HepG2 (cell line): ENCODE measurements around the gene SNRPD3. TPM values are rescaled to one million over a fixed set of nuclear protein-coding genes. Genes with fewer than 3 reads are reported as not detected.

Experiments used
- ATAC-seq: fragments of 200-7000 bp; cut with Tn5 transposase; 3 replicates; pipeline ENCODE4 v1.9.1; 2020; ENCODE audit warnings: mild to moderate bottlenecking, moderate library complexity
- BruUV-seq: library from RNA; stranded (reverse); fragments of 400-500 nt; replicated peaks from 2 replicates; lab custom pipeline; 2021; lab: Mats Ljungman, UMichigan
- CTCF ChIA-PET: fragments of 300-600 bp; formaldehyde crosslinking; extraction: SDS; loops from one replicate; lab custom pipeline; 2021; ENCODE audit warnings: low total read pairs, inconsistent platforms, low intra/inter-chr PET ratio; lab: Yijun Ruan, JAX
- POLR2A ChIA-PET: fragments of 350-600 bp; sonication (Branson Sonifier 250); formaldehyde crosslinking; loops from one replicate; lab custom pipeline; 2020; ENCODE audit warnings: antibody characterized with exemption, inconsistent platforms; lab: Yijun Ruan, JAX
- DNase-seq: peaks from one replicate; pipeline ENCODE4 v3.0.0-alpha.2; 2015; ENCODE audit warnings: low spot score
- FAIRE-seq: peaks from 3 replicates; lab custom pipeline; 2011; peaks lifted over from hg19 to GRCh38; lab: Jason Lieb, UNC
- H2AFZ ChIP-seq: one replicate; pipeline ENCODE4 v1.6.1; 2011; ENCODE audit warnings: low read length, inconsistent platforms
- H3K27ac ChIP-seq: fragments of 300-600 bp; 3 replicates; pipeline ENCODE4 v1.8.0; 2011; ENCODE audit warnings: mixed run types, mild to moderate bottlenecking, mixed read lengths, low read length, inconsistent platforms; ENCODE audit not compliant: insufficient read depth; ENCODE audit errors: extremely low read length
- H3K27me3 ChIP-seq, 2 experiments: fragments of 200-600 bp in 1 of 2; 2 replicates in 1 of 2; 3 replicates in 1 of 2; pipeline versions ENCODE4 v1.6.0 to v1.8.0; 2011; ENCODE audit warnings: low read length in 2 of 2, mild to moderate bottlenecking in 2 of 2, moderate library complexity in 2 of 2, inconsistent platforms in 1 of 2; ENCODE audit not compliant: insufficient read depth in 2 of 2, control insufficient read depth in 1 of 2
- H3K36me3 ChIP-seq, 2 experiments: fragments of 200-600 bp in 1 of 2; replicated peaks in 1 of 2; 2 replicates in 1 of 2; 3 replicates in 1 of 2; pipeline versions ENCODE4 v1.5.1 to v1.8.0; 2011; ENCODE audit warnings: low read length in 2 of 2, inconsistent platforms in 1 of 2; ENCODE audit not compliant: insufficient read depth in 2 of 2, control insufficient read depth in 1 of 2
- H3K4me1 ChIP-seq: 2 replicates; pipeline ENCODE4 v1.5.1; 2012; ENCODE audit warnings: low read length, inconsistent platforms; ENCODE audit not compliant: insufficient read depth
- H3K4me2 ChIP-seq: 2 replicates; pipeline ENCODE4 v1.6.0; 2011; ENCODE audit warnings: low read depth, low read length, inconsistent platforms
- H3K4me3 ChIP-seq, 3 experiments: fragments of 200-600 bp in 1 of 3; sonication (generic), shearing (Covaris generic) in 1 of 3; replicated peaks in 1 of 3; 2 replicates each; pipeline ENCODE4 v1.5.1; 2011 to 2016; ENCODE audit warnings: low read length in 3 of 3, inconsistent platforms in 2 of 3, low read depth in 2 of 3, mild to moderate bottlenecking in 2 of 3, control low read depth in 1 of 3, mixed read lengths in 1 of 3; ENCODE audit not compliant: insufficient read depth in 1 of 3
- H3K79me2 ChIP-seq: one replicate; pipeline ENCODE4 v1.6.1; 2011; ENCODE audit warnings: low read length, inconsistent platforms; ENCODE audit not compliant: insufficient read depth
- H3K9ac ChIP-seq: 2 replicates; pipeline ENCODE4 v1.6.0; 2011; ENCODE audit warnings: mild to moderate bottlenecking, low read depth, low read length, inconsistent platforms; ENCODE audit not compliant: insufficient read depth
- H3K9me3 ChIP-seq: 2 replicates; pipeline ENCODE4 v1.5.1; 2012; ENCODE audit warnings: mild to moderate bottlenecking, low read length
- H4K20me1 ChIP-seq: 2 replicates; pipeline ENCODE4 v1.6.0; 2011; ENCODE audit warnings: inconsistent platforms, mild to moderate bottlenecking, low read length, moderate library complexity; ENCODE audit not compliant: insufficient read depth
- ATAD3A ChIP-seq: sonication (generic); formaldehyde crosslinking; IDR thresholded peaks from 2 replicates; pipeline ENCODE4 v1.4.0; 2020; ENCODE audit warnings: missing genetic modification reagents
- CHD4 ChIP-seq: fragments of 200-600 bp; sonication (generic); IDR thresholded peaks from 2 replicates; pipeline ENCODE4 v1.7.0; 2017; ENCODE audit warnings: mild to moderate bottlenecking, low read length, borderline replicate concordance
- GABPA ChIP-seq, 2 experiments: IDR thresholded peaks; 2 replicates each; pipeline ENCODE4 v1.6.1; 2011 to 2016; ENCODE audit warnings: low read depth in 2 of 2, low read length in 1 of 2, missing biosample characterization in 1 of 2, missing genetic modification characterization in 1 of 2
- HNF1B ChIP-seq: sonication (generic); formaldehyde crosslinking; IDR thresholded peaks from 2 replicates; pipeline ENCODE4 v1.5.1; 2020; ENCODE audit warnings: mild to moderate bottlenecking, moderate library complexity, missing genetic modification reagents
- KDM2A ChIP-seq: sonication (generic); formaldehyde crosslinking; IDR thresholded peaks from 2 replicates; pipeline ENCODE4 v1.4.0; 2020; ENCODE audit warnings: low read depth, missing genetic modification reagents, borderline replicate concordance
- KDM3A ChIP-seq: IDR thresholded peaks from 2 replicates; pipeline ENCODE4 v1.6.1; 2018; ENCODE audit warnings: low read depth, missing compliant biosample characterization
- MAFG ChIP-seq: sonication (generic); formaldehyde crosslinking; IDR thresholded peaks from 2 replicates; pipeline ENCODE4 v1.5.1; 2020; ENCODE audit warnings: mild to moderate bottlenecking, missing genetic modification reagents
- PPARG ChIP-seq: conservative IDR thresholded peaks from 2 replicates; pipeline ENCODE4 v1.6.1; 2016; ENCODE audit warnings: missing biosample characterization, missing genetic modification reagents
- SIN3B ChIP-seq: fragments of 150-350 bp; IDR thresholded peaks from 2 replicates; pipeline ENCODE4 v1.6.1; 2014; ENCODE audit warnings: low read length
- SKI ChIP-seq: fragments of 450-650 bp; IDR thresholded peaks from one replicate; pipeline ENCODE4 v1.6.1; 2018; ENCODE audit warnings: mild to moderate bottlenecking; ENCODE audit not compliant: partially characterized antibody
- SPEN ChIP-seq: sonication (generic); formaldehyde crosslinking; IDR thresholded peaks from 2 replicates; pipeline ENCODE4 v1.5.1; 2020; ENCODE audit warnings: low read depth, mild to moderate bottlenecking, missing genetic modification reagents
- TEF ChIP-seq: sonication (generic); formaldehyde crosslinking; IDR thresholded peaks from 2 replicates; pipeline ENCODE4 v1.5.0; 2020; ENCODE audit warnings: missing genetic modification reagents
- ZNF335 ChIP-seq: sonication (generic); formaldehyde crosslinking; IDR thresholded peaks from 2 replicates; pipeline ENCODE4 v1.4.0; 2020; ENCODE audit warnings: missing genetic modification reagents
- ZNF512B ChIP-seq: sonication (generic); formaldehyde crosslinking; IDR thresholded peaks from 2 replicates; pipeline ENCODE4 v1.5.1; 2020; ENCODE audit warnings: missing genetic modification reagents, mild to moderate bottlenecking, borderline replicate concordance
- ZNF703 ChIP-seq: sonication (generic); formaldehyde crosslinking; IDR thresholded peaks from 2 replicates; pipeline ENCODE4 v1.5.1; 2020; ENCODE audit warnings: missing genetic modification reagents, mild to moderate bottlenecking, moderate library complexity, borderline replicate concordance
- ZNF749 ChIP-seq: sonication (generic); formaldehyde crosslinking; IDR thresholded peaks from 2 replicates; pipeline ENCODE4 v1.8.0; 2022; ENCODE audit warnings: mild to moderate bottlenecking, missing genetic modification reagents, moderate library complexity, borderline replicate concordance
- ZNF768 ChIP-seq: sonication (generic); formaldehyde crosslinking; IDR thresholded peaks from 2 replicates; pipeline ENCODE4 v1.4.0; 2020; ENCODE audit warnings: missing genetic modification reagents
- WGBS: methylation state at CpG from one replicate; pipeline ENCODE4 v1.1.6; 2017; ENCODE audit warnings: low lambda C conversion rate; 5-methylcytosine and 5-hydroxymethylcytosine counted together
- in situ Hi-C: cut with HindIII; loops from 2 replicates; pipeline ENCODE4 v1.10.0; 2017; ENCODE audit warnings: low pct_unique_long_range_greater_than_20kb; ENCODE audit not compliant: extremely low pct_ligation_motif_present
- intact Hi-C: fragments of 100-400 bp; cut with micrococcal nuclease; formaldehyde crosslinking; loops from one replicate; pipeline ENCODE4 v1.10.0; 2022; ENCODE audit not compliant: unreplicated experiment
- polyA plus RNA-seq, 8 experiments: library from polyadenylated mRNA; depleted of rRNA in 3 of 8; stranded (reverse) in 7 of 8; unstranded in 1 of 8; fragments of >200 nt; fragmentation: Illumina TruSeq in 4 of 8; extraction: Trizol in 4 of 8; gene quantifications; 2 replicates each; pipeline versions ENCODE4 v1.2.1 to v1.2.3, GENCODE V29; 2011 to 2016; ENCODE audit warnings: low read depth in 4 of 8, missing spikeins in 1 of 8, mixed read lengths in 1 of 8; ENCODE audit not compliant: insufficient read depth in 1 of 8
- total RNA-seq, 5 experiments: library from RNA; depleted of rRNA; stranded (reverse); fragments of >200 nt; fragmentation: Illumina TruSeq; extraction: Trizol; gene quantifications; 2 replicates each; pipeline ENCODE4 v1.2.3, GENCODE V29; 2016; ENCODE audit warnings: low read depth in 1 of 5

The SNRPD3 gene
- total and polyA plus RNA-seq, 2 of the 13 experiments (the other 11 are each of a cell fraction or from before 2014, with no cell fraction given), result 110 to 209 TPM

- TF ChIP-seq HNF1B (CRISPR knock-in tag) (peak; percentile 57; the same call in 1 of the 2 replicates), ZNF703 (CRISPR knock-in tag) (0 out of 2 replicates have a peak, but pooled peaks have one; percentile 39), CHD4 (0 out of 2 replicates have a peak, but pooled peaks have one; percentile 63), SPEN (CRISPR knock-in tag) (0 out of 2 replicates have a peak, but pooled peaks have one; percentile 8), ZNF335 (CRISPR knock-in tag) (0 out of 2 replicates have a peak, but pooled peaks have one; percentile 18)
These were observed 37.7 kb downstream of the SNRPD3 start (continued) for GRCh38 chr22:24593559-24593835.

DNA sequence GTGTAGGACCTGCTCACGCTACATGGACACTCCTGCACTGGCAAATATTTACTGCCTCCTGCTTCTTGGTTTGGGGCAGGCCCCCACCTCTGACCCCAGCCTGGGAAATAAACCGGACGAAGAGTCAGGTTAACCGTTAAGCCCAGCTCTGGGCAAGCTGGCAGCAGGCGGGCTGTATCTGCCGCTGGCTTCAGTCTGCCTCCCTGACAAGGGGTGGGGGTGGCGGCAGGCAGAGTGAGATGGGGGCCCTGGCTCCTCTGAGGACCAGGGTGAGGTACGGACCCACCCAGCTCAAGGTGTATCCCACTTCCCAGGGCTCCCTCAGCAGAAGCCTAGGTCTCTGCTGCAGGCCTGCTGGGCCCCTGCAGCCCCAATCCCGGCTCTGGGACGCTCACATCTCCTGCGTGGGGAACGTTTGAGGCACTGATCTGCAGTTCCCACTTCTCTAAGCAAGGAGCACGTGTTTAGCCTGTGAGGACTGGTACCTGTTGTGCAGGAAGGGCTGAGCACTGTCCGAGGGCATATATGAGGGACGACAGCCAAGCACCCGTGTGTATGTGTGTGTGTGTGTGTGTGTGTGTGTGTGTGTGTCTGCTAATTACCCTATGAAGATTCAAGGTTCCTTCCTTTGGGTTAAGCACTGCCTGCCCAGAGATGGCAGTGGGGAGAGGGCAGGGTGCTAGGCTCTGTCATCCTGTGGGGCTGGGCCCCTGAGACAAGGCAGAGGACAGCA lies 38.2 kb downstream of the SNRPD3 start:
- H3K27ac ChIP-seq, result peak overlapping the region; percentile 97
- ATAC-seq (peak; percentile 74), FAIRE-seq (peak; percentile 80), DNase-seq (peak; percentile 78)
- 2% methylated on average over 7 of the region's 16 CpGs for WGBS
- H3K36me3 ChIP-seq, result peaks cover 1 to 3% of the 10 kb centered on the region in 2 experiments; a peak in 3 of 5 replicates
- POLR2A ChIA-PET, result interaction anchor here (0.7 to 5.7 kb wide), 14 partner anchors 9 to 89 kb away, joined by 3 to 76 read pairs (median 6); partner anchors contain the start of genes GGT1, GUCD1 and SNRPD3
- BruUV-seq, result no TSS peak
- peaks cover 67% of the 10 kb centered on the region for H3K4me1 ChIP-seq
- no peaks in the 10 kb centered on the region for H3K9me3 ChIP-seq
- H3K79me2 ChIP-seq, result peaks cover 10% of the 10 kb centered on the region
- H2AFZ ChIP-seq, result no peak overlapping the region
- H3K27me3 ChIP-seq, result no peaks in the 10 kb centered on the region; a peak in 1 of 5 replicates
- CTCF ChIA-PET, result no interaction called here
- H3K4me3 ChIP-seq, result peak overlapping the region; percentile 65 to 88 (median 74)
- intact Hi-C loops (no loop called here), in situ Hi-C loops (loop anchor here (5.0 kb wide), 1 partner anchor 37 kb away; the partner anchor contains the start of genes GUCD1 and SNRPD3)
- H3K4me2 ChIP-seq, result peak overlapping the region; percentile 99
- H4K20me1 ChIP-seq, result no peaks in the 10 kb centered on the region
- H3K9ac ChIP-seq, result peak overlapping the region; percentile 94
- TF ChIP-seq ZNF768 (CRISPR knock-in tag) (no peak), GABPA (IDR thresholded peaks at IDR 0.05; ENCODE audit: low read depth, low read length) (no peak), GABPA (CRISPR knock-in tag; IDR thresholded peaks at IDR 0.05; ENCODE audit: low read depth) (peak; percentile 48; the same call in 1 of the 2 replicates), ZNF512B (no peak), MAFG (CRISPR knock-in tag) (no peak), SKI (no peak), PPARG (CRISPR knock-in tag) (peak; percentile 44; the same call in 1 of the 2 replicates), ATAD3A (no peak), KDM3A (CRISPR knock-in tag) (no peak), TEF (CRISPR knock-in tag) (no peak), SIN3B (no peak), KDM2A (CRISPR knock-in tag) (no peak), ZNF749 (CRISPR knock-in tag) (no peak)
